ENCODE data around the gene MAP1LC3B2. TPM values are rescaled to one million over a fixed set of nuclear protein-coding genes. Genes with fewer than 3 reads are reported as not detected.

Gene MAP1LC3B2
- total and polyA plus RNA-seq, 2 of the 13 experiments (the other 11 are each of a cell fraction or from before 2014, with no cell fraction given) = 0.60 to 2.2 TPM

GRCh38 chr12:116614194-116614915 is 55.2 kb downstream of the MAP1LC3B2 start:
- CTCF ChIA-PET (ENCODE audit: low intra/inter-chr PET ratio, low total read pairs) = no interaction called here
- H3K9ac ChIP-seq (ENCODE audit: insufficient read depth, low read depth, low read length) = no peak overlapping the region
- FAIRE-seq (no peak), DNase-seq (ENCODE audit: low spot score) (no peak), ATAC-seq (no peak)
- no peaks in the 10 kb centered on the region for H3K79me2 ChIP-seq (ENCODE audit: insufficient read depth, low read length)
- H3K9me3 ChIP-seq (ENCODE audit: low read length) = no peaks in the 10 kb centered on the region
- in situ Hi-C loops (cut with HindIII; ENCODE audit: extremely low pct_ligation_motif_present, low pct_unique_long_range_greater_than_20kb) = no loop called here
- no peak overlapping the region for H3K4me3 ChIP-seq (replicated peaks in 1 of 3; ENCODE audit: insufficient read depth in 1 of 3, low read depth in 2 of 3, low read length in 3 of 3)
- no peak overlapping the region for H3K4me2 ChIP-seq (ENCODE audit: low read depth, low read length)
- BruUV-seq (replicated peaks) = no TSS peak
- H3K36me3 ChIP-seq (replicated peaks in 1 of 2; ENCODE audit: control insufficient read depth in 1 of 2, insufficient read depth in 2 of 2, low read length in 2 of 2) = no peaks in the 10 kb centered on the region
- H3K4me1 ChIP-seq (ENCODE audit: insufficient read depth, low read length) = peaks cover 3% of the 10 kb centered on the region
- H3K27me3 ChIP-seq (ENCODE audit: control insufficient read depth in 1 of 2, insufficient read depth in 2 of 2, low read length in 2 of 2) = peaks cover 0 to 16% of the 10 kb centered on the region in 2 experiments; a peak in 2 of 5 replicates
- POLR2A ChIA-PET = no interaction called here
- H3K27ac ChIP-seq (ENCODE audit: extremely low read length, insufficient read depth, low read length) = no peak overlapping the region
- intact Hi-C loops (cut with micrococcal nuclease; ENCODE audit: unreplicated experiment) = no loop called here
- TF ChIP-seq MZF1 (CRISPR knock-in tag; IDR thresholded peaks at IDR 0.05; ENCODE audit: borderline replicate concordance) (no peak), ZNF768 (CRISPR knock-in tag; IDR thresholded peaks at IDR 0.05) (peak; percentile 94), CREB1 (IDR thresholded peaks at IDR 0.05) (0 out of 2 replicates have a peak, but pooled peaks have one; percentile 18), CREB1 (CRISPR knock-in tag; IDR thresholded peaks at IDR 0.05) (no peak)
- WGBS (ENCODE audit: low lambda C conversion rate) = 49% methylated on average over 6 of the region's 11 CpGs
- H2AFZ ChIP-seq (ENCODE audit: low read length) = no peak overlapping the region
- H4K20me1 ChIP-seq (ENCODE audit: insufficient read depth, low read length) = no peaks in the 10 kb centered on the region

GRCh38 chr12:116615141-116615861 is 56.1 kb downstream of the MAP1LC3B2 start:
- Histone ChIP-seq H3K27me3 (ENCODE audit: control insufficient read depth in 1 of 2, insufficient read depth in 2 of 2, low read length in 2 of 2) (peaks cover 0 to 16% of the 10 kb centered on the region in 2 experiments; a peak in 2 of 5 replicates), H2AFZ (ENCODE audit: low read length) (no peak overlapping the region), H3K4me3 (replicated peaks in 1 of 3; ENCODE audit: insufficient read depth in 1 of 3, low read depth in 2 of 3, low read length in 3 of 3) (no peak overlapping the region), H3K4me2 (ENCODE audit: low read depth, low read length) (no peak overlapping the region), H3K9ac (ENCODE audit: insufficient read depth, low read depth, low read length) (no peak overlapping the region), H3K9me3 (ENCODE audit: low read length) (no peaks in the 10 kb centered on the region), H3K36me3 (replicated peaks in 1 of 2; ENCODE audit: control insufficient read depth in 1 of 2, insufficient read depth in 2 of 2, low read length in 2 of 2) (no peaks in the 10 kb centered on the region), H3K4me1 (ENCODE audit: insufficient read depth, low read length) (peaks cover 12% of the 10 kb centered on the region), H3K27ac (ENCODE audit: extremely low read length, insufficient read depth, low read length) (no peak overlapping the region), H3K79me2 (ENCODE audit: insufficient read depth, low read length) (no peaks in the 10 kb centered on the region), H4K20me1 (ENCODE audit: insufficient read depth, low read length) (no peaks in the 10 kb centered on the region)
- 41% methylated on average over 10 of the region's 13 CpGs for WGBS (ENCODE audit: low lambda C conversion rate)
- POLR2A ChIA-PET = no interaction called here
- intact Hi-C loops (cut with micrococcal nuclease; ENCODE audit: unreplicated experiment) (no loop called here), in situ Hi-C loops (cut with HindIII; ENCODE audit: extremely low pct_ligation_motif_present, low pct_unique_long_range_greater_than_20kb) (no loop called here)
- DNase-seq (ENCODE audit: low spot score) (no peak), FAIRE-seq (no peak), ATAC-seq (no peak)
- no TSS peak for BruUV-seq (replicated peaks)
- CTCF ChIA-PET (ENCODE audit: low intra/inter-chr PET ratio, low total read pairs) = no interaction called here
- TF ChIP-seq ZNF260 (CRISPR knock-in tag; IDR thresholded peaks at IDR 0.05; ENCODE audit: borderline replicate concordance, low read depth) = no peak
- TF ChIP-seq ZBTB1 (CRISPR knock-in tag; IDR thresholded peaks at IDR 0.05; ENCODE audit: borderline replicate concordance) = no peak
- no peak for TF ChIP-seq PATZ1 (CRISPR knock-in tag; IDR thresholded peaks at IDR 0.05)
- TF ChIP-seq RFXAP (CRISPR knock-in tag; IDR thresholded peaks at IDR 0.05; ENCODE audit: borderline replicate concordance) = no peak
- no peak for TF ChIP-seq ZNF800 (CRISPR knock-in tag; IDR thresholded peaks at IDR 0.05)
- no peak for TF ChIP-seq PAF1 (CRISPR knock-in tag; IDR thresholded peaks at IDR 0.05)
- no peak for TF ChIP-seq ZNF883 (CRISPR knock-in tag; IDR thresholded peaks at IDR 0.05; ENCODE audit: not compliant biosample characterization)
- no peak for TF ChIP-seq BCL3 (CRISPR knock-in tag; IDR thresholded peaks at IDR 0.05)
